ENCODE results near the gene KLK12.
A peak's percentile ranks its signal among the peaks of the same experiment; 100 is the strongest.

The KLK12 gene

GRCh38 chr19:51044327-51044726, 9.5 kb upstream of the KLK12 start:
- no peak for DNase-seq

- DNase-seq = no peak
These were observed 8.7 kb upstream of the KLK12 start for GRCh38 chr19:51043497-51043896.

GRCh38 chr19:51040151-51040550, 5.3 kb upstream of the KLK12 start:
- no peak for DNase-seq

GRCh38 chr19:51036519-51036918, 1.7 kb upstream of the KLK12 start:
- no peak for DNase-seq

GRCh38 chr19:51031880-51032225, 2.9 kb downstream of the KLK12 start:
- DNase-seq = no peak

GRCh38 chr19:51031220-51031879, 3.5 kb downstream of the KLK12 start:
- DNase-seq = no peak

GRCh38 chr19:51030631-51031030, 4.2 kb downstream of the KLK12 start:
- DNase-seq = no peak

GRCh38 chr19:51029718-51030117, 5.1 kb downstream of the KLK12 start:
- no peak for DNase-seq

- no peak for DNase-seq
These were observed 6.9 kb downstream of the KLK12 start for GRCh38 chr19:51027873-51028272.

DNA sequence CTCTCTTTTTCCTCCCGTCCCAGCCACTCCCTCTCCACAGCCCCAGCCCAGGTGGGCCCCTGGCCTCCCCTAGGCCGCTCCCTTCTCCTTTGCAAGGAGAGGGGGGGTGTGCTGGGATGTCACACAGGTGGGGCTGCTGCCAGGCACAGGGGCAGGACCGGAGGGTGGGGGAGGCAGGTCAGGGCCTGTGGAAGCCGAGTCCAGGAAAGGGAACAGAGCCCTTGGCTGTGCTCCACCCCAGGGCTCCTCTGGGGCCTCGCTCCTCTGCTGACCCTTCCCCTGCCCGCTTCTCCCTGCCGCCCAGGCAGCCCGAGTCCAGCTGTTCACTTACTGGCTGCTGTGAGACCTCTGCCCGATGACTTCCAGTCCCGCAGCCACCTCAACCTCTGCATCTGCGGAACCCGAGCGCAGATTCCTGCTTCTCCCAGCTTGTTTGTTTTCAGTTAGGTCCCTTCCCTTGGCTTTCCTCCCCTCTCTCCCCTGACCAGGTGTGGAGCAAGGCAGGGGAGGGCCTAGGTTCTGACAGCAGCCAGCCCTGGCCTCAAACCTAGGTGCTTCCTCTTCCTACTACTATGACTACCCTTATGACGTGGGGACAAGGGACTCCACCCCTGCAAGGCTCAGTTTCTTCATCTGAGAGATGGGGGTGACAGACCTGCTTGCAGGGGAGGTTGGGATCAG, 7.5 kb downstream of the KLK12 start:
- DNase-seq = no peak

DNA sequence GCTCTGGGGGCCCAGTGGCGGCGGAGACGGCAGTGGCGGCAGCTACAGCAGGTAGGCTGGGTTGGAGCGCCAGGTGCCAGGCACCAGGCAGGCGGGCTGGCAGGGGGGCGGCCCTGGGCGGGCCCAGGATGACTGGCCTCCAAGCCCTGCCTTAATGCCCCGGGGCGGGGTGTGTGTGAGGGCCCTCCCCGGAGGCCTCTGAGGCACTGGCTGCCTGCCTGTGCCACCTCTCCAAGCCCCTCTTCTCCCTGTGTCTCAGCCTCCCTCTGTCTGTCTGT, 8.3 kb downstream of the KLK12 start, which contains the start of gene KLK11:
Gene KLK11 (minus strand): TSS at position 63 of the 278 bp plus-strand sequence. CDS start 985 bp downstream, outside the sequence.
- peak; percentile 48 for DNase-seq

DNA sequence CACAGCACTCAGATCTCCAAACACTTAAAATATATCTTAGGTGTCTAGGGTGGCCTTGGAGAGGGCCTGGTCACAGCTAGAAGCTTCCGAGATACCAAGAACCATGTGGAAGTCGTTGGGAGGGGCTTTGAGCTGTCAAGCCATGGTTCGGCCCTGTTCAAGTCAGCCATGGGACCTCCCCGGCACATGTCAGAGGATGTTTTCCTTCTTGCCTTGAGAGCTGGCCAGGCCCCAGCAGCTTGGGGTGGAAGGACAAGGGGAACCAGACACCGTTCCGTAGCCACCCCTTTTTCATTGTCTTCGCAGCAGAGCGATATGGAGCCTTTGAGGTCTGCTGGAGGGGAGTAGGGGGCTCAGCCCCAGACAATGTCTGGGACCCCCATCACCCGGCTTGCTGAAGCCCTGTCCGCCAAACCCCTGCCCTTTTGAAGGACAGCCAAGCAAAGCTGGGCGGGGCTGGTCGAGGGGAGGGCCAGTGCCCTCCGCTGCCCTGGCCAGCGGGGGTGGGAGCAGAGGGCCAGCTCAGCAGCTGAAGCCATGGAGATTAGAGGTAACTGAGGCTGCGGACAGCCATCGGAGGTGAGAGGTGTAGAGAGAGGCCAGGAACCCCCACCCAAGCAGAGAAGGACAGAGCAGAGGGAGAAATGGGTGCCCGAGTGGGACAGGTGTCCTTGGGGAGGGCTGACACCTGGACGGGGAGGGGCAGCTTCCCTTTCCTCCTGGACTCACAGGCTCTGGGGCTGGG, 8.8 kb downstream of the KLK12 start:
- no peak for DNase-seq

DNA sequence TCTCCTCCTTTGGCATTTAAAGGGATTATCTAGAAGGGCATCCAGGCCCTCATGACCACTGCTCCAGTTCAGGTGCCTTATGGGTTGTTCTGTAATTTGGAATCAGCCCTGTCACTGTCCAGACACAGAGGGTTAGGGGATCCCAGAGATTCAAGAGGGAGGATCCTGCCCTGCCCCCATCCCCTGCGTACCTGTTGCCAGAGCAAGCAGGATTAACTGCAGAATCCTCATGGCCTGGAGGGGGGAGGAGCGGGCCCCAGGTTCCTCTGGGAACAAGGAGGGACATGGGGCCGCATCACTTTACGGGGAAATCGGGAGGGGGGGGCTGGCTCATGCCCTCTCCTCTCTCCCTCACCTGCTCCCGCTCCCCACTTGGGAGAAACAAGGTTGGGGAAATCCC, 9.4 kb downstream of the KLK12 start:
- peak; percentile 5 for DNase-seq

- peak; percentile 41 for DNase-seq
These were observed 9.9 kb downstream of the KLK12 start for GRCh38 chr19:51024924-51025323.

DNA sequence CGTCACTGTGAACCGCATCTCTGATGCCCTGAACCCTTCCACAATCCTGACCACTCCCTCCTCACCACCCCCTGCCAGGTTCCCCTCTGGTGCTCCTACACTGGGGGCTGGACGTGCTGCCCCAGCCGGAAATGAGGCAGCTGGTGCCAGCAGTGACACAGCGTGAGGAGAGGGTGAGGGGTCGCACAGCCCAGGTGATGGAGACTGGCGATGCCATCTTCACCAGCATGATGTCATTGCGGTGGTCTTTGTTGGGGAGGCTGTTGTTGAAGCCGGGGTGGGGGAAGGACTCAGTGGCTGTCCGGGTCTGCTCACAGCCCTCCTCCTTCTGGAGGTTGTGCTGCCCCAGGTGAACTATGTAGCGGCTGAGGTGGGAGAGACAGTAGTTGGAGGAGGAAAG, 10.9 kb downstream of the KLK12 start:
- DNase-seq = no peak

GRCh38 chr19:51022526-51022925, 12.3 kb downstream of the KLK12 start:
- no peak for DNase-seq

DNA sequence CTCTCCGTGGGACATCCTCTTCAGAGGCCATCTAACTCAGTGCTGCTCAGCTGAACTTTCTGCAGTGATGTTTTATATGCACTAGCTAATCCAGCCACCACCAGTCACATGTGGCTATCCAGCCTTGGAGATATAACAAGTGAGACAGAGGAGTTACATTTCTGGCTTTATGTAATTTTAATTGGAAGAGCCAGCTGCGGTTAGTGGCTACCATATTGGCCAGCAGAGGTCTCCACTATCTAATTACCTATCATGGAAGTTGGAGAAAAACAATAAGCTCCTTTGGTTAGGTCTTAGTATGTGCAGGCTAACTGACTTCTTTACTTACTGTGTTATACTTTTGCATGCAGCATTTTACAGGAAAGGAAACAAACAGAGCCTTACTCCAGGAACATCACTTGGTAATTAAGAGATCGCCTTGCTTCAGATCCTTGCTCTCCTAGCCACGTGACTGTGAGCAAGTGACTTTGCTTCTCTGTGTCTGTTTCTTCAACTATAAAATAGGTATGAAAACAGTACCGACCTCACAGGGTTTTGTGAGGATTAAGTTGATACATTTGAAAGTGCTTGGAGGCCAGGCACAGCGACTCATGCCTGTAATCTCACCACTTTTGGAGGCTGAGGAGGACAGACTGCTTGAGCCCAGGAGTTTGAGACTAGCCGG, 13.7 kb downstream of the KLK12 start:
- peak; percentile 69 for DNase-seq

DNA sequence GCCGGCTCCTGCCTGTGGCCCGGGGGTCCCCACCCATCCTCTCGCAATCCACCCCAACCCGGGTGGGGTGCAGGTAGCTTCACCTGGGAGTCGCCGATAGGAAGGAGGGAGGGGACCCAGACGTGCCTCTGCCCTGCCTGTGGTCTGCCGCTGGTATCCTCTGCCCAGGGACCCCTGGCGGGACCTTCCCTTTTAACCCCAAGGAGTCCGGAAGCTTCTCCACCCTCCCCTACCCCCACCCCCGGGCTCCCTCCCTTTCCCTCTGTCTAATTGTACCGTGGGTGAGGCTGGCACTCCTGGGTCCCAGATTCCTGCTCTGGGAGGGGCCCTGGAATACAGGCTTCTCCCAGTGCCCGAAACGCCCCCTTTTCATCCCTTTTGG, 15.3 kb downstream of the KLK12 start, which contains the start of gene KLK10:
Gene KLK10 (minus strand): TSS at position 166 of the 382 bp plus-strand sequence. CDS start 579 bp downstream, outside the sequence.
- DNase-seq = no peak

DNA sequence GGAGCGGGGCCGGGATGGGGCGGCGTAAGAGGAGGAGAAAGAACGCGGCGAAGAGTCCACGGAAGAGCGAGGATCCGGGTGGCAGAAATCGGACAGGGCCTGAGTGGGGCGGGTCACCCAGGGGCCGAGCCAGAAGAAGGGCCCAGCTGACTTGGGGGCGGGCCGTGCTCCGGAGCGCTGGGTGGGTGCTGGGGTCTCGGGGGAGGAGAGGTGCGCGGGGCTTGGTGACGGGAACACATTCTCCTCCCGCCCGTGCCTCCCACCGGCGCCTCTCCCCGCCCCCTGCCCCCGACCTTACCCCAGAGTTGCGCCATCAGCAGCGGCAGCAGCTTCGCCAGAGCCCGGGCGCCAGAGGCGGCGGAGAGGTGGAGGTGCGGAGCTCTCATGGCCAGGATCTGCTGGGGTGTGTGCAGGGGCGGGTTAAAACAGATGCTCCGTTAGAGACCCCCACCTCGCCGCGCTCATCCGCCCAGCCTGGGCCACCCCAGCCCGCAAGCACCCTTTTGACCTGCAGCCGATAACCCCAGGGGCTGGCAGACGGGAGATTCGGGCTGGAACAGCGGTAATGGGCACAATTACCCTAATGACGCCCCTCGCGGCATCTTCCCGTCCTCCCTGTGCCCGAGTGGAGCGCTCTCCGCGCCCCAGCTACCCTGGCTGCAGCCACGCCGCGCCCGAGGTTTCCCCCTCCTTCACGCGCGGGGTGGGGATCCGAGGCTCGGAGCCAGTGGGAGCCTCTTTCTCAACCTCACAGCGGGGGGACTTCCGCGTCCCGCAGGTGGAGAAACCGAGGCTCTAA, 15.9 kb downstream of the KLK12 start:
- no peak for DNase-seq

GRCh38 chr19:51016798-51017683, 17.8 kb downstream of the KLK12 start:
- peak; percentile 54 for DNase-seq

DNA sequence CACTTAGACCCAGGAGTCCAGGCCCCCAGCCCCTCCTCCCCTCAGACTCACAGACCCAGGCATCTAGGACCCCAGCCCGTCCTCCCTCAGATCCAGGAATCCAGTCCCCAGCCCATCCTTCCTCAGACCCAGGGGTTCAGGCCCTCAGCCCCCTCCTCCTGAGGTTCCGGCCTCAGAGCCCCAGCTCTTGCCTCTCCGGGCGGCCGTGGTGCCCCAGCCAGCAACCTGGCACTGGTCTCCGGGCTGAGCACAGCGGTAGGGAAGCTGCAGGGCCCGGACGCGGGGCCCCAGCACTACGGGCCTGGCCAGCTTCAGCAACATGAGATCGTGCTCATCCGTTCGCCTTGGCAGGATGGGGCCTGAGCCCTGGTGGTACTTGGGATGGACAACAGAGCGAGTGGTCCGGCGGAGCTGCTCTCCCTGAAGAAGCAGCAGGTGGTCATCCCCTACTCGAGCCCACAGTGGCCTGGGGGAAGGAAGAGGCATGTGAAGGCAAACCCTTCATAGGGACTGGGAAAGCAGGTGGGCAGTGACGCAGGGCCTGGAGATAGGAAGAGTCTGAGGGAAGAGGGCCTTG, 19.0 kb downstream of the KLK12 start:
- DNase-seq = no peak

All from DMS153 (cell line).